Stomach (tissue), 4 donors: ENCODE results near the gene TEPSIN.

Source experiments
- CTCF ChIP-seq, 7 experiments: fragments of 450-650 bp in 4 of 7; fragments of 200-600 bp in 3 of 7; sonication (generic) in 3 of 7; IDR thresholded peaks; one replicate each; pipeline ENCODE4 v1.5.1; 2016 to 2019; ENCODE audit warnings: antibody characterized with exemption in 7 of 7, control low read depth in 2 of 7, mild to moderate bottlenecking in 1 of 7
- EP300 ChIP-seq: sonication (generic); formaldehyde crosslinking; IDR thresholded peaks from one replicate; pipeline ENCODE4 v1.6.1; 2017; ENCODE audit warnings: antibody characterized with exemption
- POLR2A ChIP-seq, 4 donors: fragments of 450-650 bp; IDR thresholded peaks; one replicate each; pipeline ENCODE4 v1.6.1; 2016; ENCODE audit warnings: antibody characterized with exemption in 4 of 4, control low read depth in 2 of 4, mild to moderate bottlenecking in 1 of 4, moderate library complexity in 1 of 4
- POLR2AphosphoS5 ChIP-seq, 3 donors: sonication (generic); formaldehyde crosslinking; IDR thresholded peaks; one replicate each; pipeline ENCODE4 v1.6.1; 2016; ENCODE audit warnings: antibody characterized with exemption in 3 of 3

GRCh38 chr17:81250286-81251093, 11.6 kb upstream of the TEPSIN start:
- no peak for TF ChIP-seq POLR2AphosphoS5 (IDR thresholded peaks at IDR 0.05)
- no peak for TF ChIP-seq CTCF (IDR thresholded peaks at IDR 0.05)
- TF ChIP-seq POLR2A (IDR thresholded peaks at IDR 0.05) = no peak
- no peak for TF ChIP-seq EP300
